ENCODE results near the gene LHFPL3.
"Not testable (repeated sequence)": the region's sequence is repeated elsewhere in the genome, so short reads cannot be mapped to it uniquely, and the experiment has no call there.

LHFPL3 gene

DNA sequence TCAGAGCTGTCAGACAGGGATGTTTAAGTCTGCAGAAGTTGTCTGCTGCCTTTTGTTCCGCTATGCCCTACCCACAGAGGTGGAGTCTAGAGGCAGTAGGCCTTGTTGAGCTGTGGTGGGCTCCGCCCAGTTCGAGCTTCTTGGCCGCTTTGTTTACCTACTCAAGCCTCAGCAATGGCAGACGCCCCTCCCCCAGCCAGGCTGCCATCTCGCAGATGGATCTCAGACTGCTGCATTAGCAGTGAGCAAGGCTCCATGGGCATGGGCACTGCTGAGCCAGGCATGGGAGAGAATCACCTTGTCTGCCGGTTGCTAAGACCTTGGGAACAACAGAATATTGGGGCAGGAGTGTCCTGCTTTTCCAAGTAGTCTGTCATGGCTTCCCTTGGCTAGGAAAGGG is 267.2 kb downstream of the LHFPL3 start:
- not testable (repeated sequence) for H3K36me3 ChIP-seq (ENCODE audit: control insufficient read depth, insufficient read depth, low read length, severe bottlenecking); DNase-seq (ENCODE audit: low read depth); H3K9ac ChIP-seq (ENCODE audit: low read length); H3K4me3 ChIP-seq (ENCODE audit: low read length); H3K4me1 ChIP-seq (ENCODE audit: control insufficient read depth, insufficient read depth, low read length); H3K9me3 ChIP-seq (ENCODE audit: control insufficient read depth, low read length); H3K27me3 ChIP-seq (replicated peaks; ENCODE audit: control insufficient read depth, insufficient read depth, low read length)

DNA sequence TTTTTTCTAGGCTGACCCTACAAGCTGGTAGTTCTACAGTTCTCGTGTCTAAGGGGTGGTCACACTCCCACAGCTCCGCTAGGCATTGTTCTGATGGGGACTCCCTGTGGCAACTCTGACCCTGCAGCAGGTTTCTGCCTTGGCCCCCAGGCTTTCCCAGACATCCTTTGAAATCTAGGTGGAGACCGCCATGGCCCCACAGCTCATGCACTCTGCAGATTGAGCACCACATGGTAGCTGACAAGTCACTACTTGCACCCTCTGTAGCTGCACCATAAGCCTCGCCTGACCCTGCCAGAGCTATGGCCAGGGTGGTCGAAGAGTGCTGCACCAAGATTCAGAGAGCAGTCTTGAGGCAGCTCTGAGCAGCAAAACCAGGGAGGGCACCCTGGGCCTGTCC is 275.6 kb downstream of the LHFPL3 start:
- Histone ChIP-seq H3K4me1 (ENCODE audit: control insufficient read depth, insufficient read depth, low read length) (no peaks in the 10 kb centered on the region), H3K27me3 (replicated peaks; ENCODE audit: control insufficient read depth, insufficient read depth, low read length) (no peaks in the 10 kb centered on the region), H3K4me3 (ENCODE audit: low read length) (no peak overlapping the region), H3K9me3 (ENCODE audit: control insufficient read depth, low read length) (no peaks in the 10 kb centered on the region), H3K36me3 (ENCODE audit: control insufficient read depth, insufficient read depth, low read length, severe bottlenecking) (no peaks in the 10 kb centered on the region), H3K9ac (ENCODE audit: low read length) (no peak overlapping the region)
- no peak for DNase-seq (ENCODE audit: low read depth)

DNA sequence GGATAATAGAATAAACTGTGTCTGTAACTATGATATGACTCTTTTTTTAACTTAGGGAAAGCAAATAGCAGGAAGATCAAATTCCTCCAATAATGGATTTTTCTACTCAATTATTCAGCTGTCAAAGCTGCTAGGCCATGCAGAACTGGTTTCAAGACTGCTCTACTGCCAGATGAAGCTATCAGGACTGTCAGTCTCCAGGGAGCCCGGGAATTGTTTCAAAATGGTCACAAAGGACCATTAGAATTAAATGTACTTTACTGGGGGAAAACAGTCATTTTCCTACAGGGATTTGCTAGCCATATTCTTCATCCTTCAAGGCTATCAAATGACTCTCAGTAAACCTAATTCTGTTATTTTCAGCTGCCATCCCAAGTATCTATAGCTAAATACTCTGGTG is 276.3 kb downstream of the LHFPL3 start:
- no peaks in the 10 kb centered on the region for H3K27me3 ChIP-seq (replicated peaks; ENCODE audit: control insufficient read depth, insufficient read depth, low read length)
- H3K4me3 ChIP-seq (ENCODE audit: low read length), result no peak overlapping the region
- no peaks in the 10 kb centered on the region for H3K4me1 ChIP-seq (ENCODE audit: control insufficient read depth, insufficient read depth, low read length)
- no peak overlapping the region for H3K9ac ChIP-seq (ENCODE audit: low read length)
- H3K9me3 ChIP-seq (ENCODE audit: control insufficient read depth, low read length), result no peaks in the 10 kb centered on the region
- DNase-seq (ENCODE audit: low read depth), result no peak
- H3K36me3 ChIP-seq (ENCODE audit: control insufficient read depth, insufficient read depth, low read length, severe bottlenecking), result no peaks in the 10 kb centered on the region

DNA sequence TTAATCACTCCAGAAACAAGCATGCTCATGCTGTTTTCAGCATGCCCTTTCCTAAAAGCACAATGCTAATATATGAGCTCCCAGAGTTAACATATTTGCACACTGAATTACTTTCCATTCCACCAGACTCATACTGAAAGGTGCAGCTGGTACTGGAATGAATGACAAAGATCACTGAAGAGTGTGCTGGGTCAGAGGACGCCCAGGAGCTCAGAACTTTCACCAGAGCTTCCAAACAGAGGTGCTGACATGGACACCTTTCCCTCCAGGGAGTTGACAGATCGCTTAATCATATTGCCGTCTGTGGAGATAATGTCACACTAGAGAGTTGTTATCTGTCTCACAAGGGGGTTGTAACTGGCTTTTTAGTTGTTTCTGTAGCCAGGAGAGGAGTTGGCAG is 292.9 kb downstream of the LHFPL3 start:
- H3K4me3 ChIP-seq (ENCODE audit: low read length), result no peak overlapping the region
- DNase-seq (ENCODE audit: low read depth), result no peak

DNA sequence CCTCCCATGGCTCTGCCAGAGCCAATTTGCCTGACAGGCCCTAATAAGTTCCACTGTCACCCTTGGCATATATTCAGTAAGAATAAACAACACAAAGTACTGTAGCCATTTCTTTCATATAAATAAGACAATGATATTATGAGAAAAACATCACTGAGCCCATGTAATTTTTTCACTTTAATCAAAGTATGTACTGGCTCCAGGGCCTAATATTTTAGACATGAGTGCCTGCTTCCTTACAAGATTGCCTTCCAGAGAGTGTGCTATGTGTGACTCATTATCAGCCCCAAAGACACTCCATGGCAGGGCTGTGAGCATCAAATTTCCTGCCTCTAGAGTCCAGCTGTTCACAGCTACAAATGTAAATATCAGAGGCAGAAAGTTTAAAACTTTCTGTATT is 297.6 kb downstream of the LHFPL3 start:
- Histone ChIP-seq H3K9ac (ENCODE audit: low read length) (no peak overlapping the region), H3K36me3 (ENCODE audit: control insufficient read depth, insufficient read depth, low read length, severe bottlenecking) (no peaks in the 10 kb centered on the region), H3K27me3 (replicated peaks; ENCODE audit: control insufficient read depth, insufficient read depth, low read length) (no peaks in the 10 kb centered on the region), H3K4me3 (ENCODE audit: low read length) (no peak overlapping the region), H3K9me3 (ENCODE audit: control insufficient read depth, low read length) (no peaks in the 10 kb centered on the region), H3K4me1 (ENCODE audit: control insufficient read depth, insufficient read depth, low read length) (no peaks in the 10 kb centered on the region)
- DNase-seq (ENCODE audit: low read depth), result no peak

More for the DNA sequence above, 292.9 kb downstream of the LHFPL3 start:
- H3K9me3 ChIP-seq (ENCODE audit: control insufficient read depth, low read length), result no peaks in the 10 kb centered on the region
- no peak overlapping the region for H3K9ac ChIP-seq (ENCODE audit: low read length)
- H3K27me3 ChIP-seq (replicated peaks; ENCODE audit: control insufficient read depth, insufficient read depth, low read length), result peaks cover 4% of the 10 kb centered on the region
- no peaks in the 10 kb centered on the region for H3K4me1 ChIP-seq (ENCODE audit: control insufficient read depth, insufficient read depth, low read length)
- H3K36me3 ChIP-seq (ENCODE audit: control insufficient read depth, insufficient read depth, low read length, severe bottlenecking), result no peaks in the 10 kb centered on the region

DNA sequence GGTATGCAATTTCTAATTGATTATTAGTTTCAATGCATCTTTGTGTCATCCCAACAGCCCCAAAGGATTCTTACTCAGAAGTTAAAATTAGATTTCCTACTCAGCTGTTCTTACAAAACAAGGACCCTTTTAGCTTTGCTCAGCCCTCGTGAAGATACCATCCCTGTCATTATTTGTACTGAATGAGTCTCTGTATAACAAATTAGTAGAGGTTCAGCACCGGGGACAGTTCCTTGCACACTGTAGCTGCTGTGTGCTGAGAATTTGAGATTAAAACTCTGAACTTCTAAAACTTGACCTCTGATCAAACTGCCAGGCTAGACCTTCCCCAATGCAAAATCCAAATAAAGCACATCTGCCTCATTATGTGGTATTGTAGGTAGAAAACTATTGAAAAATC is 299.1 kb downstream of the LHFPL3 start:
- peak; percentile 56 for DNase-seq (ENCODE audit: low read depth)
- H3K36me3 ChIP-seq (ENCODE audit: control insufficient read depth, insufficient read depth, low read length, severe bottlenecking), result no peaks in the 10 kb centered on the region
- H3K27me3 ChIP-seq (replicated peaks; ENCODE audit: control insufficient read depth, insufficient read depth, low read length), result no peaks in the 10 kb centered on the region
- no peak overlapping the region for H3K9ac ChIP-seq (ENCODE audit: low read length)
- no peak overlapping the region for H3K4me3 ChIP-seq (ENCODE audit: low read length)
- no peaks in the 10 kb centered on the region for H3K9me3 ChIP-seq (ENCODE audit: control insufficient read depth, low read length)
- no peaks in the 10 kb centered on the region for H3K4me1 ChIP-seq (ENCODE audit: control insufficient read depth, insufficient read depth, low read length)

DNA sequence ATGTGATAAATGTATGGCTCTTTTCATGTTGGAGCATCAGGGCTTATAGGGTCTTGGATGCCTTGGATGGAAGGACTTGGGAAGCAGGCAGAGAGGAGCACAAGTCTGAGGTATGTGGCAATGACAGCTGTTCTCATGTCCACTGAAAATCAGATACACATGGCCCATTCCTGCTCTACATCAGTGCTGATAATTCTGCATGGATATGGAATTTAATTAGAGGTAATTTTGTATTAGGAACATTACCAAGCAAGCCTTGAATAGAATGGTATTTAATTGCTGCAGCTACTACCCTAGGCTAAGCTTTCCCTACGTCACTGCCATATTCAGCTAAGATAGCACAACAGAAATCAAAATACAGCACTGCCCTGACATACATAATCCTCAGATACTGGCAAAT is 299.6 kb downstream of the LHFPL3 start:
- H3K9me3 ChIP-seq (ENCODE audit: control insufficient read depth, low read length), result no peaks in the 10 kb centered on the region
- no peak overlapping the region for H3K4me3 ChIP-seq (ENCODE audit: low read length)
- no peaks in the 10 kb centered on the region for H3K36me3 ChIP-seq (ENCODE audit: control insufficient read depth, insufficient read depth, low read length, severe bottlenecking)
- DNase-seq (ENCODE audit: low read depth), result no peak
- H3K4me1 ChIP-seq (ENCODE audit: control insufficient read depth, insufficient read depth, low read length), result no peaks in the 10 kb centered on the region
- H3K27me3 ChIP-seq (replicated peaks; ENCODE audit: control insufficient read depth, insufficient read depth, low read length), result no peaks in the 10 kb centered on the region
- H3K9ac ChIP-seq (ENCODE audit: low read length), result no peak overlapping the region

DNA sequence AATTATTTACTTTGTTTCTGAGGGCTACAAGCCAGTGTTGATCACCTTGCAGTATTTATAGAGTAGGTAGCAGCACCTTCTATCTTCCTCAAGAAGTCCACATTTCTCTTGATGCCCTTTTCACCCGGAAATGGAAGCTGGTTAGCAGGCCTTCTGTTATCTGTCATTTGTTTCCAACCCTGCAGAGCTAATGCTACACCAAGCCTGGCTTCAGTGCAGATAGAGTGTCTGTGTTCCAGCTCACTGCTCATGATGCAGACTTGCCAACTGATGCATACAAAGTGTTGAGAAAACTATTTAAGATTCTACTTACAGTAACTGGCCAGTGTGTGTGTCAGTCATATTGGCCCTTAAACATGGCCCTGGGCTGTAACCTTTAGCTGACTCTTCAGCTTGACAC is 301.0 kb downstream of the LHFPL3 start:
- H3K9me3 ChIP-seq (ENCODE audit: control insufficient read depth, low read length), result no peaks in the 10 kb centered on the region
- H3K36me3 ChIP-seq (ENCODE audit: control insufficient read depth, insufficient read depth, low read length, severe bottlenecking), result no peaks in the 10 kb centered on the region
- no peak for DNase-seq (ENCODE audit: low read depth)
- H3K27me3 ChIP-seq (replicated peaks; ENCODE audit: control insufficient read depth, insufficient read depth, low read length), result peaks cover under 1% of the 10 kb centered on the region
- H3K4me1 ChIP-seq (ENCODE audit: control insufficient read depth, insufficient read depth, low read length), result no peaks in the 10 kb centered on the region
- no peak overlapping the region for H3K4me3 ChIP-seq (ENCODE audit: low read length)
- H3K9ac ChIP-seq (ENCODE audit: low read length), result no peak overlapping the region

DNA sequence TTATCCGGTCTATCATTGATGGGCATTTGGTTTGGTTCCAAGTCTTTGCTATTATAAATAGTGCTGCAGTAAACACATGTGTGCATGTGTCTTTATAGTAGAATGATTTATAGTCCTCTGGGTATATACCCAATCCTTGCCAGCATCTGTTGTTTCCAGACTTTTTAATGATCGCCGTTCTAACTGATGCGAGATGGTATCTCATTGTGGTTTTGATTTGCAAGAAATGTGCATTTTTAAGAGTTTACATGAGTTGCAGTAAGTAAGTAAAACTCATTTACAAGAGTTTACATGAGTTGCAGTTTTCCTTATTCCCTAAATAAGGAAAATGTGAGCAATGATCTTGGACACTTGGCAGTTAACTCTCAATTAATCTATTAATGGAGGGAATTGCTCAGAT is 312.1 kb downstream of the LHFPL3 start:
- no peak overlapping the region for H3K4me3 ChIP-seq (ENCODE audit: low read length)
- H3K4me1 ChIP-seq (ENCODE audit: control insufficient read depth, insufficient read depth, low read length), result no peaks in the 10 kb centered on the region
- no peak for DNase-seq (ENCODE audit: low read depth)
- H3K9ac ChIP-seq (ENCODE audit: low read length), result no peak overlapping the region
- H3K9me3 ChIP-seq (ENCODE audit: control insufficient read depth, low read length), result no peaks in the 10 kb centered on the region
- no peaks in the 10 kb centered on the region for H3K36me3 ChIP-seq (ENCODE audit: control insufficient read depth, insufficient read depth, low read length, severe bottlenecking)
- H3K27me3 ChIP-seq (replicated peaks; ENCODE audit: control insufficient read depth, insufficient read depth, low read length), result peaks cover 16% of the 10 kb centered on the region

DNA sequence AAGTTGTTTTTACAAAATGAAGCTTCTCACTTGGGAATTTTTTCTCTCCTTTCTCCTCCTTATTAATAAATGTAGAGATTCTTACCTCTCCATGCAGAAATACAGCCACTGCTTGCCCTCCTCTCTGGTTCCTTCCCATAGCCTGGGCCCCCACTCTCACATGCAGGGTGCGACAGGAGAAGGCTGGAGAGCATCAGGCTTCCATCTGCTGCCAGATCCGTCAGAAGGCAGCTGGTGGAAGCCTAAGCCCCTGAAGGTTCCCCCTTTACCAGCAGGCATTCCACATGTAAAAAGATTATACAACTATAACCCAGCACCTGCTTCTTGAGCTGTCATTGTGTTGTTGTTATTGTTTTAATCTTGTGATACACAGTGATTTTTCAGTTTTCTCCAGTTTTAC is 314.2 kb downstream of the LHFPL3 start:
- DNase-seq (ENCODE audit: low read depth), result no peak
- no peaks in the 10 kb centered on the region for H3K36me3 ChIP-seq (ENCODE audit: control insufficient read depth, insufficient read depth, low read length, severe bottlenecking)
- no peaks in the 10 kb centered on the region for H3K4me1 ChIP-seq (ENCODE audit: control insufficient read depth, insufficient read depth, low read length)
- no peaks in the 10 kb centered on the region for H3K9me3 ChIP-seq (ENCODE audit: control insufficient read depth, low read length)
- H3K4me3 ChIP-seq (ENCODE audit: low read length), result no peak overlapping the region
- H3K27me3 ChIP-seq (replicated peaks; ENCODE audit: control insufficient read depth, insufficient read depth, low read length), result peaks cover 16% of the 10 kb centered on the region
- no peak overlapping the region for H3K9ac ChIP-seq (ENCODE audit: low read length)

DNA sequence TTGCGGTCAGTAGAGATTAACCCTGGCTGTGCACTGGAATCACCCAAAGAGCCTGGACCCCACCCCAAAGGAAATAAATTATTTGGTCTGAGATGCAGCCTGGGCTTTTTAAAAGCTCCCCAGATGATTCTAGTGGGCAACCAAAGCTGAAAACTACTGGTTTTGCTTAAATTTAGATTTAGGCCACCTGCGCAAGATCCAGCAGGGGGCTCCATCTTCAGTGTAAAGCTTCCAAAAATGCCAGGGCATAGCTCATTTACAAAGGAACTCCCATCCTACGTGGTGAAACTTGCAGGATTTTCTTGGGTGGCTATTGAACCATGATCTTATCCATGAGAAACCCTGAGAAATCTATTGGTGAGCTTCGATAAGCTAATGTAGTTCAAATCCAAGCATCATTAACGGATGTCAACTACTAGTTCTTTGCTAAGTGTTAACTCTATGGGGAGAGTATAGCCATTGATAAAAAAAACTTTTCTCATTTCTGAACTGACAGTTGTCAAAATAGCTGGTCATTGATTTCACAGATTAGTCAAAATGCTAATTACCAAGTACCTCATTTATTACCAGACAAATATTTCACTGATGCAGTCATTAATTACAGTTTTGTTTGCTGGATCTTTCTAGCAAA is 315.3 kb downstream of the LHFPL3 start:
- no peaks in the 10 kb centered on the region for H3K36me3 ChIP-seq (ENCODE audit: control insufficient read depth, insufficient read depth, low read length, severe bottlenecking)
- no peak overlapping the region for H3K4me3 ChIP-seq (ENCODE audit: low read length)
- peak; percentile 12 for DNase-seq (ENCODE audit: low read depth)

DNA sequence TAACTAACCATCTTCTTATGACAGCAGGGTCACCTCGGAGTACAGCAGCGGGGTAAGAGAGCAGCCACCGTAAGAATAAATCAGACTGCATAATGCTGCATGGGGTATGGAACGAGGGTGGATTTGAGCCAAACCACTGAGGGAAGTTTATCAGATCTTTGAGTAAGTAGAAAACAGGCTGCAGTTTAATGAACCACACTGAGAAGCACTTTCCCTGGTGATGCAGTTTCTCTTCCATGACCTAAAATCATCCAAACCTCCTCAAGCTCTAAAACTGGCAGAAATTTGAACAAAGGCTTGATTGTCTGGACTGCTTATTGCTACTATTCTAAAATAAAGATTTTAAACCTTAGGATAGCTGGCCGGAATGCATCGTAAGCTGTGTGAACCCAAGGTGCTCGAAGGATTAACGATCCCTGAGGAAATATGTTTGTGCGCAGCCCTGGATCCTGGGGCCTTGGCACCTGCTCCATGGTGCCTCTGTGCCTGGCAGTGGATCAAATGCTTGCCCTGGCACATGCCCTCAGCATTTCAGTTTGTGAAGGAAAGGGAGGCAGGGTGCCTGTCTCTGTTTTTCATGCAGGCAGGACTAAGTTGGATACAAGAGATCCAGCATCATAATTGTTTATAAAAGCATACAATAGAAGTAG is 322.7 kb downstream of the LHFPL3 start:
- no peaks in the 10 kb centered on the region for H3K4me1 ChIP-seq (ENCODE audit: control insufficient read depth, insufficient read depth, low read length)
- DNase-seq (ENCODE audit: low read depth), result no peak
- H3K9ac ChIP-seq (ENCODE audit: low read length), result no peak overlapping the region
- no peak overlapping the region for H3K4me3 ChIP-seq (ENCODE audit: low read length)
- peaks cover 26% of the 10 kb centered on the region for H3K27me3 ChIP-seq (replicated peaks; ENCODE audit: control insufficient read depth, insufficient read depth, low read length)
- H3K36me3 ChIP-seq (ENCODE audit: control insufficient read depth, insufficient read depth, low read length, severe bottlenecking), result no peaks in the 10 kb centered on the region
- H3K9me3 ChIP-seq (ENCODE audit: control insufficient read depth, low read length), result no peaks in the 10 kb centered on the region

More for the DNA sequence above, 315.3 kb downstream of the LHFPL3 start:
- Histone ChIP-seq H3K27me3 (replicated peaks; ENCODE audit: control insufficient read depth, insufficient read depth, low read length) (peaks cover 17% of the 10 kb centered on the region), H3K9ac (ENCODE audit: low read length) (no peak overlapping the region), H3K9me3 (ENCODE audit: control insufficient read depth, low read length) (no peaks in the 10 kb centered on the region), H3K4me1 (ENCODE audit: control insufficient read depth, insufficient read depth, low read length) (no peaks in the 10 kb centered on the region)
